Retinal pigment epithelial cell (primary cell): ENCODE data around the gene CGNL1.

Experiments used
- DNase-seq: peaks from one replicate; pipeline ENCODE4 v3.0.0-alpha.2; 2010; ENCODE audit warnings: low read depth
- H3K4me3 ChIP-seq: 2 replicates; pipeline ENCODE4 v1.5.1; 2011; ENCODE audit warnings: mild to moderate bottlenecking, low read length, control low read depth, moderate library complexity
- CTCF ChIP-seq: conservative IDR thresholded peaks from 2 replicates; pipeline ENCODE4 v1.5.1; 2011; ENCODE audit warnings: low read depth, low read length, control low read depth, inconsistent platforms

CGNL1 gene

DNA sequence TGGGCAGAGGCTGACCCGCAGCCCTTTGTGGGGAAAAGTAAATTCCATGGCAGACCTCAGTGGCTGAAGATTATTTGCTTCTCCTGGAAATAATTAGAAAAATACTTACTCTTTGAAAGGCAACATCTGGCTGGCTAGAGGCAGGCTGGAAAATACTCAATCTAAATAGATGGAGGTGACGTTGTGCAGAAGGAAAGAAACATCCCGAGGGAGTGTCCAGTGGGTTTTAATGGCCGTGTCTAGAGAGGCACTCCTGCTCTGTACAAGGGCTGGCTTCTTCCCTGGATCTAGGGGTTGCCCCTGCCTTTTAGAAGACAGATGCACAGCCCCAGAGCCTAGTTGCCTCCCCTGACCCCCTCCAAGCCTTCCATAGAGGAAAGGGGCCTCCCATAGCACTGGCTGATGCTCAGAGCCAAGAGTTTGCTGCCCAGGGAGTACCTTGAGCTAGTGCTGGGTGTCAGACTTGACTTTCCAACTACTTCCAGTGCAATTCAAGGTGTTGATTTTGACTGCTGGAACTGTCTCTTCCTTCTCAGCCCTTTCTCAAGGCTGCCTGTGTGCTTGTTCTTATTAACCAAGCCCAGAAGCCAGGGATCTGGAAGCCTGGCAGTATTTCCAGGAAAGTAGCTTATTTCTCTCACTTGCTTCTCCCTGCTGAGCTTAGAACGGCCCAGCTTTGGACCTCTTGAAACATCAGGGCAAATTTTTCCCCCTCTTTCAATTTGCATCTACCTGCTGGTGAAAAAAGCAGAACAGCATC is 27.4 kb downstream of the CGNL1 start:
- no peak for DNase-seq
- no peak for TF ChIP-seq CTCF
- H3K4me3 ChIP-seq: no peak overlapping the region

GRCh38 chr15:57405133-57405532 is 28.8 kb downstream of the CGNL1 start:
- TF ChIP-seq CTCF: no peak
- no peak overlapping the region for H3K4me3 ChIP-seq
- no peak for DNase-seq

- DNase-seq: no peak
- H3K4me3 ChIP-seq: no peak overlapping the region
- no peak for TF ChIP-seq CTCF
Measured at GRCh38 chr15:57406062-57406772, 29.9 kb downstream of the CGNL1 start.

DNA sequence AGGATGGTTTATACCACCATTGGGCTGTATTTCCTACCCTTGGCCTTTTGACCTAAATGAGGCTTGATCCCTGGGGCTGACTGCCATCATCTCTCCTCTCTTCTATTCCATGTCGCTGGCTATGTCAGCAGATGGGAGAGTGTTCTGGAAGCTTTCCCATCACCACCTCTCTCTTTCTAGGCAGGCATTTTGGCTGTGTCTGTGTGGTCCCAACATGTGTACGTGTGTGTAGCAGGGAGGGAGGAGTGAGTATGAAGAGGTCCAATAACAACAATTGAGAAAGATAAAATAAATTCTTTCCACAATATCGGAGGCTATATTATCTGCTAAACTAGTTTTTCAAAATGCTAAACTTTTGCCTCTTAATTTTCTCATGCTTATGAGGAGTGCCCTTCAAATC is 34.1 kb downstream of the CGNL1 start:
- H3K4me3 ChIP-seq: no peak overlapping the region
- DNase-seq: no peak
- no peak for TF ChIP-seq CTCF

DNA sequence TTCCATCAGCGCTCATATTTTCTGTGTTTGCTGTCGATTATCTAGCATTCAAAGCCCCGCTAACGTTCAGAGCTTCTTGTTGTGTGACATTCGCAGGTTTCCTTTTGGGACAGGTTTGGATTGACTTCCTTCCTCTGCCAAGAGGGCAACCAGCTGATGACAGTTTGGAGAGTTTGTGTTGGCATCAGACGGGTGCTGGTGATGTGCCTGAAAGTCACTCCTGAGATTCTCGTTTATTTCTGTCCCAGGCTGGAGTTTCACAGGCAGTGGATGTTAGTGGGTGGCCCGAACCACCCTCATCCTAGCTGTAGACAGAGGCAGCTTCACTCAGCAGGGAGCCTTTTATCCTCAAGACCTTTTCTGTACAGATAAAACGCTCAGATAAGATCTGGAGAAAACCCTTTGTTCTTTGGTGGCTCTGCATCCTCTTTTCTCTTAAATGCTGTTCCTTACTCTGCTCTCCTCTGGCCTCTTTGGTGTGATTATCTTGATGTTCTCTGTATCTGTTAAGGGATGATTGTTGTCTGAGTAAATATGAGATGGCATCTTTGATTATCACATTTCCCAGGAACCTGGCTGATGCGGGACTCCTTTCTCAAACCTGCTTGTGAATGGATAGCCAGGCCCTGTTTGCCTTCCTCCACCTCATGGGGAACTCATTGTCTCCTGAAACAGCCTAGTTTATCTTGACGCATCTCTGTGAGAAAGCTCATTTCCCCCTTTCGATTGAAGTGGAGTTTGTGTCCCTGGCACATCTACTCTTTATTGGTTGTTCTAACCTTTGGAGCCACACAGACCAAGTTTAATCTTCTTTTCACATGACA is 35.9 kb downstream of the CGNL1 start:
- DNase-seq: no peak
- no peak for TF ChIP-seq CTCF
- H3K4me3 ChIP-seq: no peak overlapping the region

- no peak overlapping the region for H3K4me3 ChIP-seq
- no peak for TF ChIP-seq CTCF
- no peak for DNase-seq
Measured at GRCh38 chr15:57415602-57416001, 39.3 kb downstream of the CGNL1 start.
